Glomerular endothelial cell (primary cell): ENCODE results near the gene MCC. TPM values are rescaled to one million over a fixed set of nuclear protein-coding genes. Genes with fewer than 3 reads are reported as not detected.
"Not testable (repeated sequence)": the region's sequence is repeated elsewhere in the genome, so short reads cannot be mapped to it uniquely, and the experiment has no call there.

Source experiments
- DNase-seq: peaks from one replicate; pipeline ENCODE4 v3.0.0-alpha.2; 2011; ENCODE audit warnings: low read depth, low spot score; ENCODE audit errors: extremely low read depth
- total RNA-seq: library from RNA; depleted of rRNA; stranded (reverse); fragments of >200 nt; gene quantifications from 2 replicates; pipeline ENCODE4 v1.2.3, GENCODE V29; 2015

Gene MCC
- total RNA-seq, 1 donor from 2014 or later = 30.2 TPM

- no peak for DNase-seq
Observed at GRCh38 chr5:113491022-113491421, 2.8 kb upstream of the MCC start.

GRCh38 chr5:113490317-113490716 is 2.1 kb upstream of the MCC start:
- no peak for DNase-seq

GRCh38 chr5:113489299-113489698 is 1.0 kb upstream of the MCC start:
- DNase-seq = no peak

GRCh38 chr5:113488645-113489184 is 462 bp upstream of the MCC start:
- no peak for DNase-seq

- DNase-seq = no peak
Observed at GRCh38 chr5:113487416-113487780, 855 bp downstream of the MCC start.

- no peak for DNase-seq
Observed at GRCh38 chr5:113480243-113480642, 8.0 kb downstream of the MCC start.

- no peak for DNase-seq
Observed at GRCh38 chr5:113478691-113479090, 9.6 kb downstream of the MCC start.

- DNase-seq = no peak
Observed at GRCh38 chr5:113474100-113474728, 14.0 kb downstream of the MCC start.

- DNase-seq = no peak
Observed at GRCh38 chr5:113463032-113463431, 25.2 kb downstream of the MCC start.

- not testable (repeated sequence) for DNase-seq
Observed at GRCh38 chr5:113457106-113457505, 31.1 kb downstream of the MCC start.

GRCh38 chr5:113452941-113453340 is 35.3 kb downstream of the MCC start:
- no peak for DNase-seq

- DNase-seq = no peak
Observed at GRCh38 chr5:113451797-113452196, 36.5 kb downstream of the MCC start.

- DNase-seq = no peak
Observed at GRCh38 chr5:113450929-113451328, 37.3 kb downstream of the MCC start.

GRCh38 chr5:113450462-113450861 is 37.8 kb downstream of the MCC start:
- no peak for DNase-seq

- no peak for DNase-seq
Observed at GRCh38 chr5:113448252-113448651, 40.0 kb downstream of the MCC start.

- no peak for DNase-seq
Observed at GRCh38 chr5:113447498-113448050, 40.7 kb downstream of the MCC start.

GRCh38 chr5:113446358-113446927 is 41.8 kb downstream of the MCC start:
- no peak for DNase-seq

- no peak for DNase-seq
Observed at GRCh38 chr5:113437111-113437510, 51.1 kb downstream of the MCC start.

- no peak for DNase-seq
Observed at GRCh38 chr5:113435575-113435974, 52.7 kb downstream of the MCC start.

- no peak for DNase-seq
Observed at GRCh38 chr5:113434889-113435288, 53.4 kb downstream of the MCC start, which contains the start of gene TSSK1B. TSS of gene TSSK1B (minus strand) at chr5:113434989. CDS start at chr5:113434839, 150 bp downstream.

GRCh38 chr5:113433862-113434612 is 54.2 kb downstream of the MCC start:
- DNase-seq = no peak
